Body of pancreas (tissue), 4 donors: ENCODE data around the gene CTIF. TPM values are rescaled to one million over a fixed set of nuclear protein-coding genes. Genes with fewer than 3 reads are reported as not detected.

Experiments used
- ATAC-seq: fragments of 150-250 bp; one replicate; pipeline ENCODE4 v1.9.1; 2016
- DNase-seq, 4 donors: peaks; one replicate each; pipeline ENCODE4 v3.0.0-alpha.2; 2019
- H3K27ac ChIP-seq, 4 donors: fragments of 200-600 bp; sonication (generic); 1 replicate in 3 of 4; 2 replicates in 1 of 4; pipeline versions ENCODE4 v1.5.1 to v1.6.1; 2016 to 2019; ENCODE audit warnings: mild to moderate bottlenecking in 1 of 4, mixed read lengths in 1 of 4, moderate library complexity in 1 of 4
- H3K27me3 ChIP-seq, 2 donors: fragments of 200-600 bp; sonication (generic); one replicate each; pipeline ENCODE4 v1.6.0; 2016; ENCODE audit warnings: mild to moderate bottlenecking in 1 of 2
- H3K36me3 ChIP-seq, 2 donors: fragments of 200-600 bp; sonication (generic); replicated peaks in 1 of 2; 2 replicates each; pipeline ENCODE4 v1.5.1; 2016; ENCODE audit warnings: low read depth in 2 of 2; ENCODE audit not compliant: insufficient read depth in 1 of 2
- H3K4me1 ChIP-seq: fragments of 200-600 bp; sonication (generic); one replicate; pipeline ENCODE4 v1.6.0; 2016
- H3K4me3 ChIP-seq, 2 donors: fragments of 200-600 bp; sonication (generic); 1 replicate in 1 of 2; 2 replicates in 1 of 2; pipeline ENCODE4 v1.5.1; 2016 to 2019
- H3K9me3 ChIP-seq, 3 donors: fragments of 200-600 bp; sonication (generic); 1 replicate in 2 of 3; 2 replicates in 1 of 3; pipeline ENCODE4 v1.5.1; 2016
- CTCF ChIP-seq, 7 experiments: fragments of 450-650 bp in 4 of 7; fragments of 200-600 bp in 3 of 7; sonication (generic) in 3 of 7; IDR thresholded peaks; one replicate each; pipeline ENCODE4 v1.5.1; 2016 to 2019; ENCODE audit warnings: antibody characterized with exemption in 7 of 7
- POLR2A ChIP-seq, 3 donors: fragments of 450-650 bp; IDR thresholded peaks; one replicate each; pipeline ENCODE4 v1.6.1; 2016; ENCODE audit warnings: antibody characterized with exemption in 3 of 3, mild to moderate bottlenecking in 2 of 3
- WGBS, 2 donors: methylation state at CpG; one replicate each; pipeline ENCODE4 v1.1.5; 2017; 5-methylcytosine and 5-hydroxymethylcytosine counted together
- intact Hi-C: fragments of 100-400 bp; cut with DNase I; formaldehyde crosslinking; loops from one replicate; pipeline ENCODE4 v1.15.1; 2023
- total RNA-seq, 2 donors: library from RNA; depleted of rRNA; stranded (reverse); fragments of >200 nt; gene quantifications; one replicate each; pipeline ENCODE4 v1.1.0, GENCODE V29; 2016

The CTIF gene
- 10 to 100 TPM; 18.7 to 24.4 TPM for total RNA-seq

GRCh38 chr18:48538531-48539405 lies at the start of gene CTIF:
CTIF (plus strand) TSS chr18:48539031; CDS start chr18:48619566, 80,535 bp downstream.
- intact Hi-C loops = no loop called here
- H3K27me3 ChIP-seq = no peaks in the 10 kb centered on the region
- no peaks in the 10 kb centered on the region for H3K36me3 ChIP-seq
- H3K4me3 ChIP-seq = peak within 1 kb of the TSS; percentile 65 to 86
- TF ChIP-seq CTCF (IDR thresholded peaks at IDR 0.05) (no peak), POLR2A (IDR thresholded peaks at IDR 0.05) (peak in 2 of 3 donors; percentile 56 to 57)
- H3K27ac ChIP-seq = peak within 1 kb of the TSS; percentile 39 to 93 (median 72)
- DNase-seq (peak; percentile 95 to 98 (median 96)), ATAC-seq (peak; percentile 87)
- H3K9me3 ChIP-seq = no peaks in the 10 kb centered on the region
- WGBS, 2 donors = 4 to 8% methylated on average over 38 of the region's 54 CpGs
- peaks cover 26% of the 10 kb centered on the region for H3K4me1 ChIP-seq

GRCh38 chr18:48490641-48491293 lies 48.1 kb upstream of the CTIF start:
- 74 to 81% methylated on average over 2 of the region's 2 CpGs for WGBS, 2 donors
- Histone ChIP-seq H3K36me3 (no peaks in the 10 kb centered on the region), H3K9me3 (no peaks in the 10 kb centered on the region), H3K27ac (no peak overlapping the region), H3K4me1 (peaks cover 23% of the 10 kb centered on the region), H3K4me3 (no peak overlapping the region), H3K27me3 (no peaks in the 10 kb centered on the region)
- intact Hi-C loops = no loop called here
- TF ChIP-seq CTCF (IDR thresholded peaks at IDR 0.05) (no peak), POLR2A (IDR thresholded peaks at IDR 0.05) (no peak)
- DNase-seq (no peak), ATAC-seq (no peak)

GRCh38 chr18:48492880-48493279 lies 46.0 kb upstream of the CTIF start:
- Histone ChIP-seq H3K4me1 (peaks cover 22% of the 10 kb centered on the region), H3K9me3 (no peaks in the 10 kb centered on the region), H3K4me3 (no peak overlapping the region), H3K27me3 (no peaks in the 10 kb centered on the region), H3K27ac (no peak overlapping the region), H3K36me3 (no peaks in the 10 kb centered on the region)
- ATAC-seq = no peak
- TF ChIP-seq POLR2A (IDR thresholded peaks at IDR 0.05) = no peak
- TF ChIP-seq CTCF (IDR thresholded peaks at IDR 0.05) = no peak
- no peak for DNase-seq
- intact Hi-C loops = no loop called here
- 90 to 94% methylated on average over 8 of the region's 8 CpGs for WGBS, 2 donors

- DNase-seq = no peak
- 26 to 40% methylated on average over 2 of the region's 2 CpGs for WGBS, 2 donors
- no peaks in the 10 kb centered on the region for H3K36me3 ChIP-seq
- no peak overlapping the region for H3K4me3 ChIP-seq
- peaks cover 14% of the 10 kb centered on the region for H3K4me1 ChIP-seq
- no peaks in the 10 kb centered on the region for H3K27me3 ChIP-seq
- TF ChIP-seq POLR2A (IDR thresholded peaks at IDR 0.05) (no peak), CTCF (IDR thresholded peaks at IDR 0.05) (no peak)
- intact Hi-C loops = no loop called here
- peak; percentile 69 for ATAC-seq
- peak overlapping the region in 1 of 4 donors; percentile 49 for H3K27ac ChIP-seq
- no peaks in the 10 kb centered on the region for H3K9me3 ChIP-seq
Measured at GRCh38 chr18:48493434-48494230, 45.2 kb upstream of the CTIF start.
